PFSK-1 (cell line): ENCODE data around the gene OGDHL.

Source experiments
- FOXP2 ChIP-seq: optimal IDR thresholded peaks from 2 replicates; pipeline ENCODE3; 2011; ENCODE audit warnings: borderline replicate concordance, control low read depth, inconsistent platforms; ENCODE audit not compliant: insufficient read depth; ENCODE audit errors: extremely low read length, extremely low read depth
- POLR2AphosphoS5 ChIP-seq: IDR thresholded peaks from 2 replicates; pipeline ENCODE4 v1.6.1; 2012; ENCODE audit warnings: low read depth, mild to moderate bottlenecking, control low read depth, low read length, moderate library complexity
- REST ChIP-seq, 2 experiments: IDR thresholded peaks; 2 replicates each; pipeline versions ENCODE4 v1.6.1 to v1.8.0; 2011 to 2012; ENCODE audit warnings: low read depth in 2 of 2, low read length in 2 of 2, control low read depth in 1 of 2, inconsistent platforms in 1 of 2, mild to moderate bottlenecking in 1 of 2, moderate library complexity in 1 of 2; ENCODE audit not compliant: insufficient read depth in 1 of 2
- SIN3A ChIP-seq: IDR thresholded peaks from 2 replicates; pipeline ENCODE4 v1.6.1; 2012; ENCODE audit warnings: mild to moderate bottlenecking, low read length, moderate library complexity, borderline replicate concordance; ENCODE audit not compliant: insufficient read depth
- TAF1 ChIP-seq: IDR thresholded peaks from 2 replicates; pipeline ENCODE4 v1.6.1; 2012; ENCODE audit warnings: low read length, control low read depth, borderline replicate concordance; ENCODE audit not compliant: insufficient read depth

OGDHL gene

GRCh38 chr10:49748006-49748405, 14.1 kb downstream of the OGDHL start:
- no peak for TF ChIP-seq TAF1
- TF ChIP-seq POLR2AphosphoS5, result no peak
- no peak for TF ChIP-seq REST (IDR thresholded peaks at IDR 0.05; ENCODE audit: insufficient read depth in 1 of 2, low read depth in 2 of 2, low read length in 2 of 2)
- no peak for TF ChIP-seq FOXP2
- TF ChIP-seq SIN3A, result no peak

- no peak for TF ChIP-seq TAF1
- TF ChIP-seq REST (IDR thresholded peaks at IDR 0.05; ENCODE audit: insufficient read depth in 1 of 2, low read depth in 2 of 2, low read length in 2 of 2), result no peak
- no peak for TF ChIP-seq POLR2AphosphoS5
- TF ChIP-seq FOXP2, result no peak
- no peak for TF ChIP-seq SIN3A
Observed at GRCh38 chr10:49747303-49747646, 14.8 kb downstream of the OGDHL start.

GRCh38 chr10:49746626-49747302, 15.4 kb downstream of the OGDHL start:
- no peak for TF ChIP-seq POLR2AphosphoS5
- no peak for TF ChIP-seq TAF1
- no peak for TF ChIP-seq SIN3A
- TF ChIP-seq FOXP2, result no peak
- TF ChIP-seq REST (IDR thresholded peaks at IDR 0.05; ENCODE audit: insufficient read depth in 1 of 2, low read depth in 2 of 2, low read length in 2 of 2), result no peak

- TF ChIP-seq POLR2AphosphoS5, result no peak
- TF ChIP-seq FOXP2, result no peak
- no peak for TF ChIP-seq TAF1
- no peak for TF ChIP-seq REST (IDR thresholded peaks at IDR 0.05; ENCODE audit: insufficient read depth in 1 of 2, low read depth in 2 of 2, low read length in 2 of 2)
- TF ChIP-seq SIN3A, result no peak
Observed at GRCh38 chr10:49745756-49746155, 16.4 kb downstream of the OGDHL start.
